ENCODE results near the gene SMIM1.

The SMIM1 gene

DNA sequence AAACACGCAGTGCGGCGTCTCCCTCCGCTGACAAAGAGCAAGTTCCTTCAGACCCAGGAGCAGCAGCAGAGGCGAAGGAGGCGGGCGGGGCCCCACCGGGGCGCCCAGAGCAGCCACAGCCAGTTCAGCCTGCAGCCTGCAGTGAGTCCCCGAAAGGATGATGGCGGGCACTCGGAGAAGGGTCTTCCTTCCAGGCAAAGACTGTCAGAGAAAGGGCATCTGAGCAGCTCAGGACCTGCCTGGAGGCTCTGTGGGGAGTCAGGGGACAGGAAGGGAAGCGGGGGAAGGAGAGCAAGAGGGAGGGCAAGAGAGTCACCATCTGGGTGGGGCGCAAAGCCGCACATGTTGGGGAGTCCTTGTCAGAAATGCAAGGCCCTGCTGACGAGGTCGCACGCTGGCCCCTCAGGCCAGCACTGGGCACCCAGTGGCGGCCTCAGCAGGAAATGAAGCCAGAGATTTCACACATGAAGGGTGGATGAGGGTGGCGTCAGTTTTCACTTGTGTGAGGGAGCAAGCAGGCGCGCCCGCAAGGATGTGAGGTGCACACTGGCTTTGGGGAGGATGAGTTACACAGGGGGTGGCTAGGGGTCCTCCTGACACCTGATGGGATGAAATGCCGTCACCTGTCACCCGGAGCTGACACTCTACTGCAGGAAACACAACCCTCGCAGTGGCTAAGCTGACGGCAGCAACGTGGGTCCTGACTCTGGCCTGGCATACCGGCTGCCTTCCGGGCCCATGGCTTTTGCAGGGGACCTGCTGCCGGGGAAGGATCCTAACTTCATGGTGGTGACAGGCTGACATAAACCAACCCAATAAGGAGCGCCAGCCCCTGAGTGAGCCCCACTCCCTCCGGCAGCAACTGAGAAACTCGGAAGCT, 17.1 kb downstream of the SMIM1 start:
- peak overlapping the region; percentile 12 for H3K27ac ChIP-seq
- no peak for DNase-seq (ENCODE audit: low spot score)
- TF ChIP-seq, protein P1, sequence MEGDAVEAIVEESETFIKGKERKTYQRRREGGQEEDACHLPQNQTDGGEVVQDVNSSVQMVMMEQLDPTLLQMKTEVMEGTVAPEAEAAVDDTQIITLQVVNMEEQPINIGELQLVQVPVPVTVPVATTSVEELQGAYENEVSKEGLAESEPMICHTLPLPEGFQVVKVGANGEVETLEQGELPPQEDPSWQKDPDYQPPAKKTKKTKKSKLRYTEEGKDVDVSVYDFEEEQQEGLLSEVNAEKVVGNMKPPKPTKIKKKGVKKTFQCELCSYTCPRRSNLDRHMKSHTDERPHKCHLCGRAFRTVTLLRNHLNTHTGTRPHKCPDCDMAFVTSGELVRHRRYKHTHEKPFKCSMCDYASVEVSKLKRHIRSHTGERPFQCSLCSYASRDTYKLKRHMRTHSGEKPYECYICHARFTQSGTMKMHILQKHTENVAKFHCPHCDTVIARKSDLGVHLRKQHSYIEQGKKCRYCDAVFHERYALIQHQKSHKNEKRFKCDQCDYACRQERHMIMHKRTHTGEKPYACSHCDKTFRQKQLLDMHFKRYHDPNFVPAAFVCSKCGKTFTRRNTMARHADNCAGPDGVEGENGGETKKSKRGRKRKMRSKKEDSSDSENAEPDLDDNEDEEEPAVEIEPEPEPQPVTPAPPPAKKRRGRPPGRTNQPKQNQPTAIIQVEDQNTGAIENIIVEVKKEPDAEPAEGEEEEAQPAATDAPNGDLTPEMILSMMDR (conservative IDR thresholded peaks at IDR 0.05; ENCODE audit: low read depth): no peak
- ChIA-PET CTCF (no interaction called here), POLR2A (ENCODE audit: low non-redundant PET) (no interaction called here)

DNA sequence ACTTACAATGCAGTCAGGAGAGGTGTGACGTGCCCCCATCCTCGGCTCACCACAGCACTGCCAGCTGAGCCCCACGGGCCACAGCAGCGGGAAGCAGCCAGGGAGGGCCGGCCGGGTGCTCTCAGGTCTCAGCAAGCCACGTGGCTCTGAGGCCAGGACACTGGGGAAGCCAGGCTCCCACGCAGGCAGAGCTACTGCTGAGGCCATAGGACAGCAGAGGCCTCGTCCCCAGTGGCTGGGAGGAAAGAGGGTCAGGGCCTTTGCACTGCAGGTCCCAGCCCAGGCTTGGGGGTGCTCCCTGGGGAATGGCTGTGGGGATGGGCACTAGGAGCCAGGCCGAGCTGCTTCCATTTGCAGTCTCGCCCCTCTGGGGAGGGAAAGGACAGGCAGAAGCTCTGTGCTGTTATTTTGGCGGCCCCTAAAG, 18.0 kb downstream of the SMIM1 start:
- ChIA-PET POLR2A (ENCODE audit: low non-redundant PET) (no interaction called here), CTCF (no interaction called here)
- TF ChIP-seq, protein P1 (conservative IDR thresholded peaks at IDR 0.05; ENCODE audit: low read depth): no peak
- 0 out of 2 replicates have a peak overlapping the region, but pooled peaks have one; percentile 12 for H3K27ac ChIP-seq
- no peak for DNase-seq (ENCODE audit: low spot score)

DNA sequence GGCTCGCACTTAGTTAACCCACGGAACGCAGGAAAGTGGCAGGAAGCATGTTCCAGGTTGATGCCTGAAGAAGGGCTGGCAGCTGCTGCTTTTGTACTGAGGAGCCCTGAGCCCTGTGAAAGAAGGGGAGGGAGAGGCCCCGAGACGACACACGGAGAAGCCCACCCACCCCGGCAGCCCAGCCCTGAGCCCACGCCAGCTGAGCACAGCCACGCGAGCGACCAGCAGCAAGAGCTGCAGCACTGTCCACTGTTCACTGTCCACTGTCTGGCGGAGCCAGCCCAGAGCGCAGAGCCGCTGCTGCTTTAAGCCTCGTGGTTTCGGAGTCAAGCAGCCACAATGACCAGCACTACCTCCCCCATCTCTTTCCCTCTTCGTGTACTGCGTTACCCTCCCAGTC, 18.4 kb downstream of the SMIM1 start:
- ChIA-PET POLR2A (ENCODE audit: low non-redundant PET) (no interaction called here), CTCF (no interaction called here)
- no peak for DNase-seq (ENCODE audit: low spot score)
- TF ChIP-seq, protein P1 (conservative IDR thresholded peaks at IDR 0.05; ENCODE audit: low read depth): no peak
- H3K27ac ChIP-seq: no peak overlapping the region

DNA sequence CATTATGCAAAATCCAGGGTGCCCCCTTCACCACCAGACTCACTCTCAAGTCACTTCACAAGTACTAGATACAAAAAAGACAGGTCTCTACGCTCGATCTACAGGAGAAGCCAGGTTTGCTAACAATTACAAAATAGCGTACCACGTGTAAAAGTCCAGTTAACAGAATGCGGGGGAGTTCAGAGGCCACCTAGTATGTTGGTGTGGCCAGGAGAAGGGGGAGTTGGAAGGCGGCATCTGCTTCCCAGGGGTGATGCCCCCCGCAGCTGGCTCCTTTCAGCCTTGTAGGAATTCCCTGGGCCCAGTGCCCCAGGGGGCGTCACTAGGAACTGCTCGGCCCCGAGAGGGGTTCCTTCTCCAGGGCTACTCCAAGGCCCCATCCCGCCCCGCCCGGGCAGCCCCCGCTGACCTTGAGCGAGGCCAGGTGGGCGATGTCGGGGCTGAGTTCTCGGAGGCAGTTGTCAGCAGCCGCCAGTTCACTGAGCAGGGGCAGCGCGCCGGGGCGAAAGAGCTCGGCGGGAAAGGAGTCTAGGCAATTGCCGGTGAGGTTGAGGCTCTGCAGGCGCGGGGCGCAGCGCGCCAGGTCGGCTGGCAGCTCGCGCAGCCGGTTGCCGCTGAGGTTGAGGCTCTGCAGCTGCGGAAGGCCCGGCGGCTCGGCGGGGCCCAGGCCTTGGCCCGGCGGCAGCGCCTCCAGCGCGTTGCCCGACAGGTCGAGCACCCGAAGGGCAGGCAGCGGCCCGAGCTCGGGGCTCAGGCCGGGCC, 23.1 kb downstream of the SMIM1 start:
- peak overlapping the region; percentile 67 for H3K27ac ChIP-seq
- DNase-seq (ENCODE audit: low spot score): no peak
- POLR2A ChIA-PET (ENCODE audit: low non-redundant PET): interaction anchor here (1.3 kb wide), 1 partner anchor 27 kb away, joined by 5 read pairs; no protein-coding TSS in a partner anchor
- TF ChIP-seq, protein P1 (conservative IDR thresholded peaks at IDR 0.05; ENCODE audit: low read depth): no peak
- CTCF ChIA-PET: no interaction called here

DNA sequence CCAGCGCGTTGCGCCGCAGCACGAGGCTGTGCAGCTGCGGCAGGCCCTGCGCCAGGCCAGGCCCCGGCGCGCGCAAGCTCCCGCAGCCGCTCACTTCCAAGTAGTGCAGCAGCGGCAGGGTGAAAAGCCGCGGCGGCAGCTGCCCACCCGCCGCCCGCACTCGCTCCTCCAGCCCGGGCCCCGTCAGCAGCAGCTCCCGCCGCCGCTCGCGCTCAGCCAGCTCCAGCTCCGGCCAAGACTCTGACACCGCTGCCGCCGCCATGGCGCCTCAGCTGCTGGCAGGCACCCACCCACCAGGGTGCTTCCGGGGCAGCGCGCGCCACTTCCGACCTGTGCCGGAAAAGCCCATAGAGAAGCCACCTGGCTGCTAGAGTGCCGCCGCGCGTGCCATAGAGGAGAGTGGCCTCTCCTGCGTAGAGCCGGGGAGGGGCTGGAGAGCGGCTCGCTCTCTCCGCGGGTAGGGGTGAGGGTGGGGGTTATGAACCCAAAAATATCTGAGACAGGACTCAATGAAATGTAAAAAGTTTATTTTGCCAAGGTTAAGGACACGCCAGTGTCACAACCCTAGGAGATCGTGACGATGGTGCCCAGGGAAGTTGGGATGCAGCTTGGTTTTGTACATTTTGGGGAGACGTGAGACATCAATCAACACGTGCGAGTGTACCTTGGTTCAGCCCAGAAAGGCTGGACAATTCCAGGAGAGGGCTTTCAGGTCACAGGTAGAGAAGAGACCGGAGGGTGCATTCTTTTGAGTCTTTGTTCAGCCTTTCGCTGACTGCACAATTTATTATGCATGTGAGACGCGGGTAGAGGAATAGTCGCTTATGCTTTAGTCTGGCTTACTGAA, 23.9 kb downstream of the SMIM1 start, which contains the start of gene LRRC47:
Gene LRRC47, minus strand, starts transcription at position 284 of the 847 bp plus-strand sequence. Its CDS starts 22 bp downstream, at position 262.
- TF ChIP-seq, protein P1 (conservative IDR thresholded peaks at IDR 0.05; ENCODE audit: low read depth): no peak
- ChIA-PET CTCF (no interaction called here), POLR2A (ENCODE audit: low non-redundant PET) (interaction anchor here (1.3 kb wide), 1 partner anchor 28 kb away, joined by 5 read pairs; no protein-coding TSS in a partner anchor)
- peak; percentile 96 for DNase-seq (ENCODE audit: low spot score)
- peak within 1 kb of the TSS; percentile 67 for H3K27ac ChIP-seq
